ENCODE results near the gene CTU1. TPM values are rescaled to one million over a fixed set of nuclear protein-coding genes. Genes with fewer than 3 reads are reported as not detected.
A peak's percentile ranks its signal among the peaks of the same experiment; 100 is the strongest.

The CTU1 gene
- total RNA-seq, 6 experiments from 2014 or later = 3.3 to 6.4 (median 3.9) TPM

DNA sequence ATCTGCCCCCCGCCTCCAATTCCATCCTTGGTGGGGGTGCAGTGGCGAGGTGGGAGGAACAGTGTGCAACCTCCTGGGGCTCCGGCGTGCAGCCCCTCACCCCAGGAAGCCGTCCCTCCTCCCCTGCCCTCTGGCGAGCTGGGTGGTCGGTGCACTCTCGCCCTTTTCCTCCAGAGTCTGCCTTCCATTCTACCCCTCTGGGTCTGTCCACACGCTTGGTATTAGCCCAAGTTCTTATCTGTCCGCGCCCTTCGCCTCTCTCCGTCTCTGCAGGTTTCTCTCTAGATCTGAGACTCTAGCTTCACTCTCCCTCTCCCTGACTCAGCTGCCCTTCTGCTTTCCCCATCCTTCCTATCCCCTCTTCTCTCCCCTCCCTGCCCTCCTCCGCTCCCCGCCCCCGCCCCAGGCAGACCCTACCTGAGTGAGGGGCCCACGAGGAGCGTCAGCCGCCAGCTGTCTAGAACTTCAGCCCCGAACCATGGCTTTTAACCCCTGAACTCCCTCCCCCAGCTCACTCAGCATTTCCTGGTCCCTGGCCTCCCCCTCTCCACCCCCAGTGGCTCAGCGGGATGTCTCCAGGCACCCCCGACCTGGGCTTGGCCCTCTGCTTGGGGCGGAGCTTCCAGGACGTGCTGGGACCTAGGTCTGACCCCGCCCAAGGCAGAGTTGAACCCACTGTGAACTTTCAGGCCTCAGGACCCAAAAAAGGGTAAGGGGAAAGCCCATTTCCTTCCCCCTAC lies 42.8 kb downstream of the CTU1 start:
- H3K9me3 ChIP-seq = no peaks in the 10 kb centered on the region
- H3K4me3 ChIP-seq = no peak overlapping the region
- H3K27me3 ChIP-seq = peaks cover 0 to 4% of the 10 kb centered on the region in 2 donors
- TF ChIP-seq POLR2A (IDR thresholded peaks at IDR 0.05) (no peak), CTCF (IDR thresholded peaks at IDR 0.05) (no peak)
- no peak overlapping the region for H3K27ac ChIP-seq
- WGBS (ENCODE audit: insufficient coverage, low coverage, low lambda C conversion rate, missing lambda C conversion rate) = 8% methylated on average over 11 of the region's 25 CpGs
- DNase-seq = peak in 1 of 3 donors; percentile 32
- intact Hi-C loops (cut with DNase I) = no loop called here
- ATAC-seq = no peak
- no peaks in the 10 kb centered on the region for H3K4me1 ChIP-seq
- H3K36me3 ChIP-seq = no peaks in the 10 kb centered on the region

DNA sequence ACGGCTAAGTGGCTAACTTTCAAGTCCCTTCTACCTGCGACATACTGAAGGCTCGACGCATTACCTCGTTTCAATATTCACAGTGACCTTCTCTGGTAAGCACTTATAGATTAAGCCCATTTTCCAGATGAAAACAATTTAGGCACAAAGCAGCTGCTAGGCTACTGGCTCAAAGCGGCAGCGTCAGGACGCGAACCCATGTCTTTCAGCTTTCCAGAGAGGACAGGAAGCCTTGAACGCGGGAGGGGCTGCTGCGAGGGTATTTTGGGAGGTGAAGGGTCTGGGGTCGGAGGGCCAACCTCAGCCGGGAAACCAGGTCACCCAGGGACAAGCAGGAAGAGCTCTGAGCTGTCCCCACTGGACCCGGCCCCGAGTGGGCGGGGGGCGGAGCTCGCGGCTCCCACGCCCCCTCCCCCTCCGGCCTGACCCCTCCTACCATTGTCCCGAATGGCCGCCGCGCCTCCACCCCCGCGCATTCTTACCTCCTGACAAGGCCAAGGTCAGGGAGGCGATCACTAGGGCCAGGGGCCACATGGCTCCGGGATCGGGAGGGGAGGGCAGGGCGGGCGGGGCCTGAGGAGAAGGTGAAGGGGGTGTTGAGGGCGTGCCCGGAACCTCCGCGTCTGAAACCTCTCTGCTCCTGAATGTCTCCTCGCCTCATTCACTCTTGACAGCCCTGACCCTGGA lies 43.5 kb downstream of the CTU1 start, which contains the start of gene KLK13:
TSS of gene KLK13 (minus strand) at position 559 of the 687 bp plus-strand sequence. CDS start at position 534, 25 bp downstream.
- DNase-seq = peak in 1 of 3 donors; percentile 29
- 24% methylated on average over 20 of the region's 38 CpGs for WGBS (ENCODE audit: insufficient coverage, low coverage, low lambda C conversion rate, missing lambda C conversion rate)
- TF ChIP-seq POLR2A (IDR thresholded peaks at IDR 0.05) (no peak), CTCF (IDR thresholded peaks at IDR 0.05) (no peak)
- H3K4me1 ChIP-seq = no peaks in the 10 kb centered on the region
- intact Hi-C loops (cut with DNase I) = no loop called here
- no peaks in the 10 kb centered on the region for H3K36me3 ChIP-seq
- H3K4me3 ChIP-seq = no peak within 1 kb of the TSS
- peak in 2 of 4 donors; percentile 52 to 58 for ATAC-seq
- no peak within 1 kb of the TSS for H3K27ac ChIP-seq
- no peaks in the 10 kb centered on the region for H3K9me3 ChIP-seq
- H3K27me3 ChIP-seq = peaks cover 0 to 4% of the 10 kb centered on the region in 2 donors

GRCh38 chr19:51063664-51064063 lies 44.5 kb downstream of the CTU1 start:
- Histone ChIP-seq H3K4me3 (no peak overlapping the region), H3K4me1 (no peaks in the 10 kb centered on the region), H3K27ac (no peak overlapping the region), H3K27me3 (peaks cover 0 to 4% of the 10 kb centered on the region in 2 donors), H3K9me3 (no peaks in the 10 kb centered on the region), H3K36me3 (no peaks in the 10 kb centered on the region)
- intact Hi-C loops (cut with DNase I) = no loop called here
- 43% methylated on average over 6 of the region's 7 CpGs for WGBS (ENCODE audit: insufficient coverage, low coverage, low lambda C conversion rate, missing lambda C conversion rate)
- ATAC-seq = no peak
- peak in 1 of 3 donors; percentile 20 for DNase-seq
- TF ChIP-seq POLR2A (IDR thresholded peaks at IDR 0.05) (no peak), CTCF (IDR thresholded peaks at IDR 0.05) (no peak)

DNA sequence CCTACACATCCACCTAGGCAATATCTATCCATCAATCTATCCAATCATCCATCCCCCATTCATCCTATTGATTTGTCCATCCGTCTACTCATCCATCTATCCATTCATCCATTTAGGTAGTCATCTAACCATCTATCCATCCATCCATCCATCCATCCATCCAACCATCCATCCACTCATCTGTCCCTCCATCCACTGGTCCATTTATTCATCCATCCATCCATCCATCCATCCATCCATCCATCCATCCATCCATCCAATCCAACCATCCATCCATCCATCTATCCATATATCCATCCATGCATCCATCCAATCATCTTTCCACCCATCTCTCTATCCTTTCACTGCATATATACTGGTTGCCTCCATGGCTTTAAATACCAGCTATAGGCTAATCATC lies 47.2 kb downstream of the CTU1 start:
- no peak overlapping the region for H3K27ac ChIP-seq
- DNase-seq (no peak), ATAC-seq (no peak)
- peaks cover 0 to 4% of the 10 kb centered on the region in 2 donors for H3K27me3 ChIP-seq
- no peak overlapping the region for H3K4me3 ChIP-seq
- intact Hi-C loops (cut with DNase I) = no loop called here
- WGBS (ENCODE audit: insufficient coverage, low coverage, low lambda C conversion rate, missing lambda C conversion rate) = 0% methylated on average over 1 of the region's 1 CpG
- no peaks in the 10 kb centered on the region for H3K9me3 ChIP-seq
- H3K36me3 ChIP-seq = no peaks in the 10 kb centered on the region
- H3K4me1 ChIP-seq = no peaks in the 10 kb centered on the region
- no peak for TF ChIP-seq POLR2A (IDR thresholded peaks at IDR 0.05)
- TF ChIP-seq CTCF (IDR thresholded peaks at IDR 0.05) = no peak
